Measurements from ENCODE around the gene ASTN2.

- TF ChIP-seq POLR2A (IDR thresholded peaks at IDR 0.05) (no peak), CTCF (IDR thresholded peaks at IDR 0.05) (no peak)
These were observed 962.6 kb downstream of the ASTN2 start for GRCh38 chr9:116452227-116452626.
